A549 (cell line): ENCODE results near the gene MCM8. TPM values are rescaled to one million over a fixed set of nuclear protein-coding genes. Genes with fewer than 3 reads are reported as not detected.

Source experiments
- ATAC-seq, 2 experiments: fragments of 200-7000 bp in 1 of 2; fragments of >200 bp in 1 of 2; cut with Nextera tagmentation in 1 of 2; cut with Tn5 transposase in 1 of 2; 3 replicates each; pipeline versions ENCODE4 v1.8.0 to v1.9.1; 2018 to 2020; ENCODE audit warnings: mild to moderate bottlenecking in 1 of 2, moderate library complexity in 1 of 2
- CTCF ChIA-PET: fragments of 300-600 bp; sonication (Branson Sonifier 250); formaldehyde crosslinking; extraction: SDS; loops from one replicate; lab custom pipeline; 2021; ENCODE audit warnings: antibody characterized with exemption, inconsistent platforms; lab: Yijun Ruan, JAX
- POLR2A ChIA-PET: fragments of 350-600 bp; formaldehyde crosslinking; extraction: SDS; loops from one replicate; lab custom pipeline; 2021; ENCODE audit warnings: antibody characterized with exemption, inconsistent platforms; lab: Yijun Ruan, JAX
- DNase-seq, 2 experiments: peaks; one replicate each; pipeline versions ENCODE4 v3.0.0 to v3.0.0-alpha.2; 2011 to 2016; ENCODE audit warnings: low read depth in 1 of 2, low spot score in 1 of 2
- FAIRE-seq: peaks from 2 replicates; lab custom pipeline; 2011; peaks lifted over from hg19 to GRCh38; lab: Jason Lieb, UNC
- H3K27ac ChIP-seq, 2 experiments: fragments of >200 bp; sonication (Bioruptor Twin); formaldehyde crosslinking; 3 replicates each; pipeline ENCODE4 v1.5.1; 2016 to 2017
- H3K4me1 ChIP-seq: fragments of >200 bp; sonication (Bioruptor Twin); formaldehyde crosslinking; 3 replicates; pipeline ENCODE4 v1.6.1; 2016
- H3K4me2 ChIP-seq: fragments of >200 bp; sonication (Bioruptor Twin); formaldehyde crosslinking; 3 replicates; pipeline ENCODE4 v1.6.1; 2016
- H3K4me3 ChIP-seq: fragments of >200 bp; sonication (Bioruptor Twin); formaldehyde crosslinking; 3 replicates; pipeline ENCODE4 v1.5.1; 2016
- H3K9me3 ChIP-seq: fragments of >200 bp; sonication (Bioruptor Twin); formaldehyde crosslinking; 3 replicates; pipeline ENCODE4 v1.6.1; 2016
- ATOH8 ChIP-seq: fragments of 250-450 bp; sonication (Bioruptor Pico); IDR thresholded peaks from 2 replicates; pipeline ENCODE4 v1.5.0; 2020; ENCODE audit warnings: low read depth, mild to moderate bottlenecking, moderate library complexity
- CBX2 ChIP-seq: fragments of 200-600 bp; sonication (generic); IDR thresholded peaks from 2 replicates; pipeline ENCODE4 v1.6.1; 2016; ENCODE audit warnings: low read depth, mild to moderate bottlenecking, borderline replicate concordance
- CBX8 ChIP-seq: fragments of 200-600 bp; sonication (generic); IDR thresholded peaks from 2 replicates; pipeline ENCODE4 v1.6.1; 2016
- CEBPB ChIP-seq, 2 experiments: fragments of >200 bp in 1 of 2; sonication (Bioruptor Twin) in 1 of 2; formaldehyde crosslinking in 1 of 2; IDR thresholded peaks; 2 replicates each; pipeline ENCODE4 v1.6.1; 2012 to 2016
- CHD4 ChIP-seq: fragments of 200-600 bp; sonication (generic); IDR thresholded peaks from 2 replicates; pipeline ENCODE4 v1.6.1; 2016; ENCODE audit warnings: antibody characterized with exemption, mild to moderate bottlenecking, borderline replicate concordance
- EHF ChIP-seq: fragments of 250-450 bp; sonication (Bioruptor Pico); IDR thresholded peaks from 2 replicates; pipeline ENCODE4 v1.5.0; 2020; ENCODE audit warnings: mild to moderate bottlenecking
- FOSL2 ChIP-seq, 2 experiments: fragments of 450-650 bp in 1 of 2; fragments of >200 bp in 1 of 2; sonication (Bioruptor Twin) in 1 of 2; formaldehyde crosslinking; IDR thresholded peaks; 2 replicates each; pipeline versions ENCODE4 v1.5.0 to v1.6.1; 2016 to 2020; ENCODE audit warnings: mild to moderate bottlenecking in 1 of 2, moderate library complexity in 1 of 2
- FOXS1 ChIP-seq: fragments of 250-450 bp; sonication (Bioruptor Pico); IDR thresholded peaks from 2 replicates; pipeline ENCODE4 v1.5.0; 2020; ENCODE audit warnings: mild to moderate bottlenecking, moderate library complexity
- HOXA7 ChIP-seq: fragments of 250-450 bp; sonication (Bioruptor Pico); IDR thresholded peaks from 2 replicates; pipeline ENCODE4 v1.5.0; 2020; ENCODE audit warnings: mild to moderate bottlenecking, moderate library complexity
- KDM1A ChIP-seq: fragments of 200-600 bp; sonication (generic); IDR thresholded peaks from 2 replicates; pipeline ENCODE4 v1.6.1; 2016; ENCODE audit warnings: low read depth, mild to moderate bottlenecking
- KDM5A ChIP-seq: fragments of 200-600 bp; sonication (generic); IDR thresholded peaks from 2 replicates; pipeline ENCODE4 v1.6.1; 2016; ENCODE audit warnings: antibody characterized with exemption, mild to moderate bottlenecking
- MAFK ChIP-seq: fragments of 450-650 bp; IDR thresholded peaks from 2 replicates; pipeline ENCODE4 v1.6.1; 2014; ENCODE audit not compliant: partially characterized antibody
- MAX ChIP-seq: IDR thresholded peaks from 2 replicates; pipeline ENCODE4 v1.6.1; 2012
- MYC ChIP-seq: IDR thresholded peaks from 2 replicates; pipeline ENCODE4 v1.6.1; 2012; ENCODE audit warnings: mild to moderate bottlenecking, inconsistent platforms, low read length, improper control_type of control experiment, borderline replicate concordance
- NFE2L2 ChIP-seq: fragments of 150-350 bp; conservative IDR thresholded peaks from 2 replicates; pipeline ENCODE4 v1.6.1; 2014; ENCODE audit warnings: low read length
- NR3C1 ChIP-seq: fragments of >200 bp; sonication (Bioruptor Twin); formaldehyde crosslinking; IDR thresholded peaks from 3 replicates; pipeline ENCODE4 v1.6.1; 2017
- TP53 ChIP-seq: fragments of 250-450 bp; sonication (Bioruptor Pico); IDR thresholded peaks from 2 replicates; pipeline ENCODE4 v1.5.0; 2021; ENCODE audit warnings: mild to moderate bottlenecking, moderate library complexity
- ZFP36 ChIP-seq: fragments of 450-650 bp; IDR thresholded peaks from 2 replicates; pipeline ENCODE4 v1.6.1; 2014; ENCODE audit warnings: borderline replicate concordance; ENCODE audit not compliant: partially characterized antibody
- ZSCAN20 ChIP-seq: fragments of 250-450 bp; sonication (Bioruptor Pico); IDR thresholded peaks from 2 replicates; pipeline ENCODE4 v1.8.0; 2022; ENCODE audit warnings: mild to moderate bottlenecking, moderate library complexity
- WGBS: methylation state at CpG from one replicate; pipeline ENCODE4 v1.1.6; 2017; ENCODE audit errors: missing lambda C conversion rate; 5-methylcytosine and 5-hydroxymethylcytosine counted together
- polyA plus RNA-seq, 4 experiments: library from polyadenylated mRNA; depleted of rRNA in 3 of 4; stranded (reverse); fragments of >200 nt; fragmentation: RNase III in 1 of 4; extraction: RNeasy Plus Mini Kit Qiagen cat#74134 plus additional on column Dnase treatment in 1 of 4; gene quantifications; 2 replicates in 3 of 4; 3 replicates in 1 of 4; pipeline ENCODE4 v1.2.3, GENCODE V29; 2011 to 2017
- TF ChIP-seq, protein P1 (sequence below): fragments of >200 bp; sonication (Bioruptor Twin); formaldehyde crosslinking; IDR thresholded peaks from 2 replicates; pipeline ENCODE4 v1.6.1; 2016
- TF ChIP-seq, protein P2 (sequence below): fragments of 250-450 bp; sonication (Bioruptor Pico); IDR thresholded peaks from 2 replicates; pipeline ENCODE4 v1.5.0; 2021; ENCODE audit warnings: mild to moderate bottlenecking, moderate library complexity, borderline replicate concordance

Gene MCM8
- polyA plus RNA-seq, 2 of the 4 experiments (the other 2 are of a cell fraction): 33.9 to 36.1 TPM

DNA sequence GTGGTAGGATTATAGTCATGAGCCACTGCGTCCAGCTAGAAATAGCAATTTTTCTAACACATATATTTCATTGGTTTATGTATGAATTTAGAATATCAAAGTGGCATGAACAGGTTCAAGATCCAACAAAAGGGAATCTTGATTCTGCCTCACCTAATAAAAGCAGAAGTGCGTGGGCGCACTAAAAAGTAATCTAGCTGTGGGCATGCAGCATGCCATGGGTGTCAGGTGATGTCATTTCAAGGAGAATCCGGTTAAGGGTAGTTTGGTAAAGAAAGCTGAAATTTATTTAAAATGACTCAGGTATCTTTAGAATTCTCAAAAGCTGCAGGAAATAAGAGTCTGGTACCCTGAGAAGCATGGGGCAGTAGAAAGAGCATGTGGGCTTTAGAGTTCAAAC lies 85.8 kb downstream of the MCM8 start (continued):
- TF ChIP-seq EHF (no peak), CBX8 (no peak), MAX (no peak)
- TF ChIP-seq, all 56 proteins: peak for 0

GRCh38 chr20:6037082-6037481 lies 86.6 kb downstream of the MCM8 start:
- Histone ChIP-seq H3K27ac (no peak overlapping the region), H3K9me3 (no peaks in the 10 kb centered on the region), H3K4me2 (no peak overlapping the region), H3K4me1 (no peaks in the 10 kb centered on the region), H3K4me3 (no peak overlapping the region)
- ChIA-PET CTCF (interaction anchor here (1.2 kb wide), 1 partner anchor 41 kb away, joined by 3 read pairs; no protein-coding TSS in a partner anchor), POLR2A (no interaction called here)
- no peak for DNase-seq
- TF ChIP-seq MAFK (peak; percentile 49), CBX2 (no peak), ATOH8 (no peak)
- TF ChIP-seq, protein P1, sequence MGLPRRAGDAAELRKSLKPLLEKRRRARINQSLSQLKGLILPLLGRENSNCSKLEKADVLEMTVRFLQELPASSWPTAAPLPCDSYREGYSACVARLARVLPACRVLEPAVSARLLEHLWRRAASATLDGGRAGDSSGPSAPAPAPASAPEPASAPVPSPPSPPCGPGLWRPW: no peak
- no peak for FAIRE-seq
- WGBS: 92% methylated on average over 1 of the region's 1 CpG
- ATAC-seq: no peak

DNA sequence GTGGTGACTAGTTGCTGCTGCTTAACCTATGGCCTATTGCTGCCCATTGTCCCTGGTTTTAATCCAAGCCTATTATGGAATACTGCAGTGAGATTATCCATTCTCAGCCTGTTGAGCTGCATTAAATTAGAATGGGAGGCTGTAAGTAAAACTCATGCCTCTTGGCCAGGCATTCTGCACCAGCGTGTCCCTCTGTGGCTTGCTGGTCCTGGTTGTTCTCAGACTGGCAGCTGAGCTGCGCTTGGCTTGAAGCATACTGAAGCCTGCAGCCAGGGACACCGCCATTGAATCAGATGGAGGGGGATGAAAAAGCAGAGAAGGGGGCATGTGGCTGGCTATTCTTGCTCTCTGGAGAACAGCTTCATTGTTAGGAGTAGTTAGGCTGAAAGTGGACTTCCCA lies 87.8 kb downstream of the MCM8 start:
- TF ChIP-seq CEBPB (IDR thresholded peaks at IDR 0.05) (no peak), FOXS1 (CRISPR knock-in tag) (no peak), NFE2L2 (no peak), KDM1A (no peak), HOXA7 (CRISPR knock-in tag) (no peak), CHD4 (no peak), TP53 (no peak), CBX8 (no peak), ZSCAN20 (CRISPR knock-in tag) (no peak), NR3C1 (no peak), FOSL2 (IDR thresholded peaks at IDR 0.05) (no peak), FOSL2 (CRISPR knock-in tag; IDR thresholded peaks at IDR 0.05) (no peak), MYC (no peak), ZFP36 (no peak), KDM5A (no peak)
- TF ChIP-seq, protein P2, sequence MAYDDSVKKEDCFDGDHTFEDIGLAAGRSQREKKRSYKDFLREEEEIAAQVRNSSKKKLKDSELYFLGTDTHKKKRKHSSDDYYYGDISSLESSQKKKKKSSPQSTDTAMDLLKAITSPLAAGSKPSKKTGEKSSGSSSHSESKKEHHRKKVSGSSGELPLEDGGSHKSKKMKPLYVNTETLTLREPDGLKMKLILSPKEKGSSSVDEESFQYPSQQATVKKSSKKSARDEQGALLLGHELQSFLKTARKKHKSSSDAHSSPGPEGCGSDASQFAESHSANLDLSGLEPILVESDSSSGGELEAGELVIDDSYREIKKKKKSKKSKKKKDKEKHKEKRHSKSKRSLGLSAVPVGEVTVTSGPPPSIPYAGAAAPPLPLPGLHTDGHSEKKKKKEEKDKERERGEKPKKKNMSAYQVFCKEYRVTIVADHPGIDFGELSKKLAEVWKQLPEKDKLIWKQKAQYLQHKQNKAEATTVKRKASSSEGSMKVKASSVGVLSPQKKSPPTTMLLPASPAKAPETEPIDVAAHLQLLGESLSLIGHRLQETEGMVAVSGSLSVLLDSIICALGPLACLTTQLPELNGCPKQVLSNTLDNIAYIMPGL (CRISPR knock-in tag): no peak
- ATAC-seq (no peak), DNase-seq (no peak), FAIRE-seq (no peak)
- POLR2A ChIA-PET: interaction anchor here (0.6 kb wide), 1 partner anchor 546 kb away, joined by 3 read pairs; no protein-coding TSS in a partner anchor
- H3K4me3 ChIP-seq: no peak overlapping the region
- WGBS: 94% methylated on average over 3 of the region's 3 CpGs
- no peak overlapping the region for H3K4me2 ChIP-seq
- H3K9me3 ChIP-seq: no peaks in the 10 kb centered on the region
- CTCF ChIA-PET: interaction anchor here (1.0 to 2.3 kb wide), 3 partner anchors 10 to 212 kb away, joined by 3 to 13 read pairs (median 3); no protein-coding TSS in a partner anchor
- H3K27ac ChIP-seq: no peak overlapping the region
- no peaks in the 10 kb centered on the region for H3K4me1 ChIP-seq
